OCI-LY7 (cell line): Measurements from ENCODE around the gene ANKS1B. TPM values are rescaled to one million over a fixed set of nuclear protein-coding genes. Genes with fewer than 3 reads are reported as not detected.

ENCODE experiments used
- BruUV-seq: library from RNA; stranded (reverse); fragments of 400-500 nt; replicated peaks from 2 replicates; lab custom pipeline; 2021; lab: Mats Ljungman, UMichigan
- CTCF ChIA-PET: fragments of 300-600 bp; sonication (Branson Sonifier 250); formaldehyde crosslinking; loops from one replicate; lab custom pipeline; 2022; ENCODE audit warnings: antibody characterized with exemption; ENCODE audit not compliant: unreplicated experiment; lab: Charles Lee
- POLR2A ChIA-PET: fragments of 300-600 bp; sonication (Branson Sonifier 250); formaldehyde crosslinking; loops from one replicate; lab custom pipeline; 2022; ENCODE audit warnings: antibody characterized with exemption; lab: Charles Lee
- DNase-seq: peaks from one replicate; pipeline ENCODE4 v3.0.0-alpha.2; 2015; ENCODE audit warnings: low spot score
- H2AFZ ChIP-seq: fragments of 200-600 bp; sonication (generic), shearing (Covaris generic); 2 replicates; pipeline ENCODE4 v1.6.1; 2014; ENCODE audit warnings: mild to moderate bottlenecking, antibody characterized with exemption, low read length, moderate library complexity
- H3K27ac ChIP-seq: fragments of 200-600 bp; sonication (generic); 2 replicates; pipeline ENCODE4 v1.5.1; 2014; ENCODE audit warnings: mixed run types, low read depth, mild to moderate bottlenecking, moderate library complexity, low read length, inconsistent platforms; ENCODE audit not compliant: poor library complexity, severe bottlenecking
- H3K36me3 ChIP-seq: fragments of 200-600 bp; sonication (generic); 2 replicates; pipeline ENCODE4 v1.6.1; 2014; ENCODE audit warnings: mild to moderate bottlenecking, antibody characterized with exemption, low read length, moderate library complexity, mixed read lengths; ENCODE audit not compliant: insufficient read depth
- H3K4me1 ChIP-seq: fragments of 200-600 bp; sonication (generic); 2 replicates; pipeline ENCODE4 v1.5.1; 2014; ENCODE audit warnings: mild to moderate bottlenecking, low read length; ENCODE audit not compliant: insufficient read depth, poor library complexity, severe bottlenecking
- H3K4me2 ChIP-seq: fragments of 200-600 bp; sonication (generic); 2 replicates; pipeline ENCODE4 v1.6.1; 2014; ENCODE audit warnings: mild to moderate bottlenecking, low read length
- H3K4me3 ChIP-seq: fragments of 200-600 bp; sonication (generic); 2 replicates; pipeline ENCODE4 v1.5.1; 2014; ENCODE audit warnings: mild to moderate bottlenecking, low read depth, low read length; ENCODE audit not compliant: poor library complexity, severe bottlenecking
- H3K79me2 ChIP-seq: fragments of 200-600 bp; sonication (generic); 2 replicates; pipeline ENCODE4 v1.6.1; 2016; ENCODE audit warnings: low read depth, mild to moderate bottlenecking, low read length, moderate library complexity, mixed read lengths; ENCODE audit not compliant: insufficient read depth
- H3K9me2 ChIP-seq: fragments of 200-600 bp; sonication (generic); 2 replicates; pipeline ENCODE4 v1.6.1; 2016; ENCODE audit warnings: mild to moderate bottlenecking, low read length, mixed read lengths; ENCODE audit not compliant: insufficient read depth
- H3K9me3 ChIP-seq: fragments of 200-600 bp; sonication (generic); 2 replicates; pipeline ENCODE4 v1.6.1; 2014; ENCODE audit warnings: mild to moderate bottlenecking, mixed run types, low read length, mixed read lengths
- H4K20me1 ChIP-seq: fragments of 200-600 bp; sonication (generic); 2 replicates; pipeline ENCODE4 v1.6.1; 2014; ENCODE audit warnings: mild to moderate bottlenecking, antibody characterized with exemption, low read length, moderate library complexity, mixed read lengths; ENCODE audit not compliant: insufficient read depth
- CTCF ChIP-seq: fragments of 200-600 bp; sonication (generic); conservative IDR thresholded peaks from 2 replicates; pipeline ENCODE4 v1.5.1; 2014; ENCODE audit warnings: mild to moderate bottlenecking, antibody characterized with exemption, low read length, moderate library complexity, mixed read lengths
- EZH2phosphoT487 ChIP-seq: fragments of 200-600 bp; sonication (generic); IDR thresholded peaks from 2 replicates; pipeline ENCODE4 v1.6.1; 2018; ENCODE audit warnings: low read depth, borderline replicate concordance, mild to moderate bottlenecking, mixed run types, antibody characterized with exemption, low read length, moderate library complexity, mixed read lengths
- intact Hi-C: fragments of 100-400 bp; cut with micrococcal nuclease; formaldehyde crosslinking; loops from one replicate; pipeline ENCODE4 v1.10.0; 2022; ENCODE audit not compliant: unreplicated experiment
- total RNA-seq, 2 experiments: library from RNA; depleted of rRNA in 1 of 2; stranded (reverse); fragments of >200 nt in 1 of 2; shearing (Covaris generic) in 1 of 2; gene quantifications; 2 replicates each; pipeline ENCODE4 v1.2.3, GENCODE V29; 2014 to 2022

The ANKS1B gene
- total RNA-seq, 2 experiments from 2014 or later: 2.9 to 6.0 TPM

- POLR2A ChIA-PET: no interaction called here
Measured at GRCh38 chr12:99087278-99087677, 897.5 kb downstream of the ANKS1B start.

GRCh38 chr12:99079811-99080210 lies 904.9 kb downstream of the ANKS1B start:
- no peaks in the 10 kb centered on the region for H4K20me1 ChIP-seq
- CTCF ChIA-PET: no interaction called here
- TF ChIP-seq CTCF: no peak
- no peak for TF ChIP-seq EZH2phosphoT487
- H3K9me3 ChIP-seq: no peaks in the 10 kb centered on the region
- no peak overlapping the region for H2AFZ ChIP-seq
- POLR2A ChIA-PET: interaction anchor here (0.7 to 1.3 kb wide), 2 partner anchors 10 to 1282 kb away, joined by 4 to 5 read pairs; no protein-coding TSS in a partner anchor
- DNase-seq: no peak
- intact Hi-C loops: no loop called here
- H3K27ac ChIP-seq: no peak overlapping the region
- no TSS peak for BruUV-seq
- H3K4me2 ChIP-seq: no peak overlapping the region
- H3K36me3 ChIP-seq: no peaks in the 10 kb centered on the region
- H3K79me2 ChIP-seq: no peaks in the 10 kb centered on the region
- H3K4me3 ChIP-seq: no peak overlapping the region
- H3K4me1 ChIP-seq: no peaks in the 10 kb centered on the region
- H3K9me2 ChIP-seq: no peaks in the 10 kb centered on the region

More at GRCh38 chr12:99087278-99087677, 897.5 kb downstream of the ANKS1B start:
- no peak for TF ChIP-seq EZH2phosphoT487
- TF ChIP-seq CTCF: no peak
- CTCF ChIA-PET: no interaction called here
- Histone ChIP-seq H4K20me1 (no peaks in the 10 kb centered on the region), H3K9me2 (no peaks in the 10 kb centered on the region), H3K79me2 (no peaks in the 10 kb centered on the region), H3K36me3 (no peaks in the 10 kb centered on the region), H3K9me3 (no peaks in the 10 kb centered on the region), H3K4me3 (no peak overlapping the region), H3K4me2 (no peak overlapping the region), H2AFZ (no peak overlapping the region), H3K4me1 (peaks cover 5% of the 10 kb centered on the region), H3K27ac (no peak overlapping the region)
- BruUV-seq: no TSS peak
- intact Hi-C loops: no loop called here
- DNase-seq: no peak

- H3K4me2 ChIP-seq: no peak overlapping the region
- TF ChIP-seq EZH2phosphoT487 (no peak), CTCF (no peak)
- no peak for DNase-seq
- H3K4me3 ChIP-seq: no peak overlapping the region
- H3K9me2 ChIP-seq: no peaks in the 10 kb centered on the region
- ChIA-PET CTCF (no interaction called here), POLR2A (interaction anchor here (0.7 to 2.5 kb wide), 5 partner anchors 8 to 31 kb away, joined by 3 to 8 read pairs (median 4); no protein-coding TSS in a partner anchor)
- H3K27ac ChIP-seq: no peak overlapping the region
- 0 out of 2 replicates have a peak, but pooled peaks cover 4% of the 10 kb centered on the region for H3K9me3 ChIP-seq
- H4K20me1 ChIP-seq: no peaks in the 10 kb centered on the region
- BruUV-seq: no TSS peak
- peaks cover 11% of the 10 kb centered on the region for H3K4me1 ChIP-seq
- H3K79me2 ChIP-seq: no peaks in the 10 kb centered on the region
- H2AFZ ChIP-seq: peak overlapping the region; percentile 4; the same call in 1 of the 2 replicates
- H3K36me3 ChIP-seq: no peaks in the 10 kb centered on the region
- intact Hi-C loops: no loop called here
Measured at GRCh38 chr12:99068993-99069747, 915.6 kb downstream of the ANKS1B start.
